ENCODE measurements around the gene PRR16. TPM values are rescaled to one million over a fixed set of nuclear protein-coding genes. Genes with fewer than 3 reads are reported as not detected.

PRR16 gene
- total RNA-seq, 2 donors from 2014 or later = 1.2 to 1.4 TPM

- H3K4me1 ChIP-seq = no peaks in the 10 kb centered on the region
- H3K4me3 ChIP-seq = no peak overlapping the region
- no peak for DNase-seq
- no peaks in the 10 kb centered on the region for H3K9me3 ChIP-seq
- H3K27ac ChIP-seq = no peak overlapping the region
- H3K27me3 ChIP-seq = no peaks in the 10 kb centered on the region
- H3K9ac ChIP-seq (ENCODE audit: low read depth in 2 of 2, low read length in 2 of 2) = no peak overlapping the region
- TF ChIP-seq CTCF (IDR thresholded peaks at IDR 0.05) = no peak
- H3K36me3 ChIP-seq = no peaks in the 10 kb centered on the region
- intact Hi-C loops (cut with DNase I) = no loop called here
Observed at GRCh38 chr5:120609570-120609969, 145.5 kb downstream of the PRR16 start.

GRCh38 chr5:120610145-120610544, 146.0 kb downstream of the PRR16 start:
- no peak for DNase-seq
- Histone ChIP-seq H3K9ac (ENCODE audit: low read depth in 2 of 2, low read length in 2 of 2) (no peak overlapping the region), H3K4me1 (no peaks in the 10 kb centered on the region), H3K9me3 (no peaks in the 10 kb centered on the region), H3K36me3 (no peaks in the 10 kb centered on the region), H3K27me3 (no peaks in the 10 kb centered on the region), H3K4me3 (no peak overlapping the region), H3K27ac (no peak overlapping the region)
- TF ChIP-seq CTCF (IDR thresholded peaks at IDR 0.05) = no peak
- intact Hi-C loops (cut with DNase I) = no loop called here

- Histone ChIP-seq H3K36me3 (no peaks in the 10 kb centered on the region), H3K27ac (no peak overlapping the region), H3K27me3 (no peaks in the 10 kb centered on the region), H3K4me1 (no peaks in the 10 kb centered on the region), H3K9ac (ENCODE audit: low read depth in 2 of 2, low read length in 2 of 2) (no peak overlapping the region), H3K4me3 (no peak overlapping the region), H3K9me3 (no peaks in the 10 kb centered on the region)
- no peak for TF ChIP-seq CTCF (IDR thresholded peaks at IDR 0.05)
- DNase-seq = no peak
- intact Hi-C loops (cut with DNase I) = no loop called here
Observed at GRCh38 chr5:120613729-120614128, 149.6 kb downstream of the PRR16 start.

GRCh38 chr5:120614531-120615180, 150.6 kb downstream of the PRR16 start:
- Histone ChIP-seq H3K36me3 (no peaks in the 10 kb centered on the region), H3K4me3 (no peak overlapping the region), H3K27me3 (no peaks in the 10 kb centered on the region), H3K9ac (ENCODE audit: low read depth in 2 of 2, low read length in 2 of 2) (no peak overlapping the region), H3K9me3 (no peaks in the 10 kb centered on the region), H3K4me1 (no peaks in the 10 kb centered on the region), H3K27ac (no peak overlapping the region)
- no peak for TF ChIP-seq CTCF (IDR thresholded peaks at IDR 0.05)
- DNase-seq = no peak
- intact Hi-C loops (cut with DNase I) = no loop called here

- intact Hi-C loops (cut with DNase I) = no loop called here
- Histone ChIP-seq H3K36me3 (no peaks in the 10 kb centered on the region), H3K27ac (no peak overlapping the region), H3K4me1 (no peaks in the 10 kb centered on the region), H3K9ac (ENCODE audit: low read depth in 2 of 2, low read length in 2 of 2) (no peak overlapping the region), H3K4me3 (no peak overlapping the region), H3K27me3 (no peaks in the 10 kb centered on the region), H3K9me3 (no peaks in the 10 kb centered on the region)
- no peak for DNase-seq
- no peak for TF ChIP-seq CTCF (IDR thresholded peaks at IDR 0.05)
Observed at GRCh38 chr5:120615967-120616645, 152.0 kb downstream of the PRR16 start.

Data from colonic mucosa (tissue), 4 donors.